ENCODE data around the gene SGSM1. TPM values are rescaled to one million over a fixed set of nuclear protein-coding genes. Genes with fewer than 3 reads are reported as not detected.

The SGSM1 gene
- total RNA-seq, 6 experiments from 2014 or later = 0.11 to 0.78 (median 0.41) TPM

DNA sequence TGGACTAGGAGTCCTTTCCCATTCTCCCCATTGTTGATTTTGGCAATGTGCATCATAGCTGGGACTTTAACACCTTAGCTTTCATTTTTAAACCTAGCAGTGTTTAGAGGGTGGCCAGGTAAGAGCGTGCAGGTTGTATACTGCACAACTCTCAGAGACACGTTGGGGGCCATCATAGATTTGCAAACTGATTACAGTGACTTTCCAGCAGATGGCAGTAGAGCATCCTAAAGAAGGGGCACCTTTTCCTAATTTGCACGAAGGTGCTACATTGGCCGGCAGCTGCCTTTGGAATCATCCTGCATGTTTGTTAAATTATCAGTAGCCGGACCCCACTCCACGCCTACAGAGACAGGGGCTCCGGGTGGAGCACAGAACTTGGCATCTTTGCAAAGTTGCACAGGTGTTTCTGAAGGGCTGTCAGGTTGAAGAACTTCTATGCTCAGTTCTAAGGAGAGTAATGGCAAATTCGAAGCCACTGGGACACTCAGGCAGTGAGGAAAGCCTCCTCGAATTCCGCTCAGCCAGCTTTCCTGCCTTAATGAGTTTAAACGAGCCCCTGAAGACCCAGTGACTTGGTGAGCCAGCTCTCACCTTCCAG, 132.8 kb downstream of the SGSM1 start:
- intact Hi-C loops (cut with DNase I) = loop anchor here in 1 of 2 donors (5.0 kb wide), 1 partner anchor 113 kb away; no protein-coding TSS in a partner anchor
- TF ChIP-seq CTCF (IDR thresholded peaks at IDR 0.05) (peak; percentile 70 to 78 (median 74)), POLR2A (IDR thresholded peaks at IDR 0.05) (no peak)
- ATAC-seq = peak; percentile 77 to 88 (median 82)
- Histone ChIP-seq H3K4me3 (no peak overlapping the region), H3K27ac (no peak overlapping the region), H3K4me1 (no peaks in the 10 kb centered on the region), H3K9me3 (no peaks in the 10 kb centered on the region), H3K27me3 (no peaks in the 10 kb centered on the region), H3K36me3 (no peaks in the 10 kb centered on the region)
- WGBS (ENCODE audit: insufficient coverage, low coverage, low lambda C conversion rate, missing lambda C conversion rate) = 8% methylated on average over 9 of the region's 11 CpGs
- DNase-seq = no peak

DNA sequence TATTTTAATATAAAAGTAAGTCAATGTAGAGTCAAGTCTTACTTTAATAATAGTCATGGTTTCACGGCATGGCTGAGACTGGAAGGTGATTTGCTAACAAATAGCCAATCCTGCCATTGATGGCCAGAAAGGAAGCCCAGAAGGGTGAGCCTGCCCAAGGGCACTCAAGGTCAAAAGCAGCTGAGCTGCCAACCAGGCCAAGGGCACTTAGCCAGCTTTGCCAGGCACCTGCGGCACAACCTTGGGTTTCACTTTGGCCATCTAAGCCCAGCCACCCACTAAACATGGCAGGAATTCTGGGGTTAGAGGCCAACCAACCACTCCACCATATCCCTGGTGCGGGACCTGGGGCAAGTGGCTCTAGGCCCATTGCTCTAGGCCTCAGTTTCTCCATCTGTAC, 136.3 kb downstream of the SGSM1 start:
- TF ChIP-seq CTCF (IDR thresholded peaks at IDR 0.05) (no peak), POLR2A (IDR thresholded peaks at IDR 0.05) (no peak)
- no peaks in the 10 kb centered on the region for H3K36me3 ChIP-seq
- peaks cover 0 to 6% (median 0%) of the 10 kb centered on the region in 4 donors for H3K4me1 ChIP-seq
- DNase-seq (no peak), ATAC-seq (no peak)
- WGBS (ENCODE audit: insufficient coverage, low coverage, low lambda C conversion rate, missing lambda C conversion rate) = 83% methylated on average over 1 of the region's 3 CpGs
- no peaks in the 10 kb centered on the region for H3K27me3 ChIP-seq
- H3K9me3 ChIP-seq = no peaks in the 10 kb centered on the region
- H3K27ac ChIP-seq = no peak overlapping the region
- intact Hi-C loops (cut with DNase I) = no loop called here
- H3K4me3 ChIP-seq = no peak overlapping the region

- Histone ChIP-seq H3K27me3 (no peaks in the 10 kb centered on the region), H3K36me3 (no peaks in the 10 kb centered on the region), H3K4me3 (no peak overlapping the region), H3K4me1 (peaks cover 0 to 6% (median 0%) of the 10 kb centered on the region in 4 donors), H3K9me3 (no peaks in the 10 kb centered on the region), H3K27ac (no peak overlapping the region)
- no peak for DNase-seq
- intact Hi-C loops (cut with DNase I) = no loop called here
- 61% methylated on average over 5 of the region's 10 CpGs for WGBS (ENCODE audit: insufficient coverage, low coverage, low lambda C conversion rate, missing lambda C conversion rate)
- no peak for TF ChIP-seq POLR2A (IDR thresholded peaks at IDR 0.05)
- no peak for TF ChIP-seq CTCF (IDR thresholded peaks at IDR 0.05)
- ATAC-seq = peak in 1 of 4 donors; percentile 79
Measured at GRCh38 chr22:24944217-24944937, 138.4 kb downstream of the SGSM1 start.

DNA sequence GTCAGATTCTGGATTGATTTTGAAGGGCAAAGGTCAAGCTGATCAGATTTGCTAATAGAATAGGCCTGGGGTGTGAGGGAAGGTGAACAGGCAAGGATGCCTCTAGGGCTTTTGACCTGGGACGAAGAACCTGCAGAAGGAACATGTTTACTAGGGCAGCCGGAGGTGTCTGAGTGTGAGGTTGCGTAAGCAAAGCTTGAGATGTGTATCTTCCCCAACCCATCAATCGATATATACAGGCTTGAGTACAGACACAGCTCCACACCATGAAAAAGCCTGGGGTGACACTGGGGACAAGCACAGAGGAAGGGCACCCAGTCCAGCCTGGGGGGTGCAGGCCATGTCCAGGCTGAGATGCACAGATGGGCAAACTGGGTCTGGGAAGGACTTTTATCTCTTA, 139.4 kb downstream of the SGSM1 start:
- TF ChIP-seq POLR2A (IDR thresholded peaks at IDR 0.05) (no peak), CTCF (IDR thresholded peaks at IDR 0.05) (no peak)
- peak in 2 of 4 donors; percentile 19 to 20 for ATAC-seq
- no peak overlapping the region for H3K4me3 ChIP-seq
- H3K27ac ChIP-seq = no peak overlapping the region
- H3K9me3 ChIP-seq = no peaks in the 10 kb centered on the region
- 63% methylated on average over 1 of the region's 4 CpGs for WGBS (ENCODE audit: insufficient coverage, low coverage, low lambda C conversion rate, missing lambda C conversion rate)
- no peaks in the 10 kb centered on the region for H3K27me3 ChIP-seq
- H3K4me1 ChIP-seq = peaks cover 0 to 6% (median 0%) of the 10 kb centered on the region in 4 donors
- intact Hi-C loops (cut with DNase I) = no loop called here
- DNase-seq = no peak
- no peaks in the 10 kb centered on the region for H3K36me3 ChIP-seq

Measured in right lobe of liver (tissue), 6 donors.